ENCODE measurements around the gene SLC4A1.

SLC4A1 gene

GRCh38 chr17:44198721-44199552 is 69.0 kb downstream of the SLC4A1 start:
- DNase-seq (ENCODE audit: low read depth), result peak; percentile 42
- peak overlapping the region; percentile 82 for H3K4me3 ChIP-seq (ENCODE audit: low read length)
- TF ChIP-seq CTCF (conservative IDR thresholded peaks at IDR 0.05; ENCODE audit: low read length), result no peak

Measured in AG10803 (cell line).